CMK (cell line): ENCODE results near the gene PAPPA2.

ENCODE experiments used
- DNase-seq: peaks from one replicate; pipeline ENCODE4 v3.0.0-alpha.2; 2010; ENCODE audit warnings: low read depth

Gene PAPPA2

DNA sequence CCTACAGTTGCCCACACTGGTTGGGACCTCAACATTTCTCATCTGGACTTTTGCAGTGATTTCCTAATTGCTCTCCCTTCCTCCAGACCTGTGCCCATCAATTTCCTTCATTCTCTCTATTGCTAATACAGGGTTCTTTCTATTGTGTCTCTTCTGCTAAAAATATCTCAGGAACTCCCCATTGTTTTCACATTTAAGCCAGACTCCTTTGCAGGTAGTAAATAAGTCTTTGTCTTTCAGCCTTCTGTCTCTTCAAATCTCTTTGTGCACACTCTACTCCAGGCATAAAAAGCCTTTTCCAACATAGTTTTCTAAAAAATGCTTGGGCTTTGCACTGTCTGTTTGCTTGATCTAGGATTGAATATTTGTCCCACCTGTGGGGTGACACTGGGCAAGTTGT lies 340.6 kb downstream of the PAPPA2 start:
- no peak for DNase-seq

GRCh38 chr1:176809292-176809691 lies 346.3 kb downstream of the PAPPA2 start:
- DNase-seq, result no peak

DNA sequence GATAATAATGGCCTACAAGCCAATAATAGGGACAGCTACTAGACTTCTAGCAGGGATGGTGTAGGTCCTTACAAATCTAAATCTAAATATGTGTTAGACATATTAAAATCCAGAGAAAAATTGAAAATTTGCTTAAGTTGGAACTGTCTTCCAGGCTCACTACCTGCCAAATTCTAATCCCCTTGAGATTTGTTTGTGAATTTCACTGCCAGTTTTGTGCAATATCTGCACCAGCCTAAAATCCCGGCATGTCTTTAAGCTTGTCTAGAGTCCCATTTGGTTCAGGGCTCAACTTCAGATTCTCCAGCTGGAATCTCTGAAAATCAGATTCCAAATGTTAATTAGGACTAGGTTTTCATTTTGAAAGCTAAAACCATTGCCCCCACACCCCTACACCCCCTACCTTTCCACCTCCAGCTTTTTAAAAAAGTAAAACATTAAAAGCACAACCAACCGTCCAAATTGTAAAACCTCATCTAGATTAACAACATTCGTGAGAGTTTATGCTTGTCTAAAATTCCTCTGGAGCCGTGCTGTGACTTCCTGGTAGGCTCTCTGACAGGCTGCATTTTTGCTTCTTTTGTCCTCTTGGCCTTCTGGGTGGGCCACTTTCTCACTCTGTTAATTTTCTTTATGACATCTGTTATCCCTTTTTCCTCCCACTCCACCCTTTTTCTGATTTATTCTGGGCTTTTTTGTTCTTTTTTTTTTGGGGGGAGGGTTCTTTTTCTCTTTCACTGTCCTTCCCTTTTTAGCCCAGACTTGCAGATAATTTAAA lies 348.7 kb downstream of the PAPPA2 start:
- DNase-seq, result no peak

DNA sequence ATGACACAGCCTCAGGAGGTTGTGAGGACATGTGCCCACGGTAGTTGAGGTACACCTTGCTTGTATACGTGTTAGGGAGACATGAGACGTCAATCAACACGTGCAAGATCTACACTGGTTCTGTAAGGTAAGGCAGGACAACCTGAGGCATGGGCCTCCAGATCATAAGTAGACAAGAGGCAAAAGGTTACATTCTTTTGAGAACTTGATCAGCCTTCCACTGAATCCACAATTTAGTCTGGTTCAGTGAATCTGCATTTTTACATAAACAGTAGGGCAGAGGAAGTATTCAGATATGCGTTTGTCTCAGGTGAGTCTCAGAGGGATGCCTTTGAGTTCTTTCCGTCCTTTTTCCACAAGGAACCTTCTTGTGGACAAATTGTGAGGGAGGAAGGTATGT lies 352.6 kb downstream of the PAPPA2 start:
- DNase-seq, result no peak

GRCh38 chr1:176816232-176816631 lies 353.3 kb downstream of the PAPPA2 start:
- no peak for DNase-seq

DNA sequence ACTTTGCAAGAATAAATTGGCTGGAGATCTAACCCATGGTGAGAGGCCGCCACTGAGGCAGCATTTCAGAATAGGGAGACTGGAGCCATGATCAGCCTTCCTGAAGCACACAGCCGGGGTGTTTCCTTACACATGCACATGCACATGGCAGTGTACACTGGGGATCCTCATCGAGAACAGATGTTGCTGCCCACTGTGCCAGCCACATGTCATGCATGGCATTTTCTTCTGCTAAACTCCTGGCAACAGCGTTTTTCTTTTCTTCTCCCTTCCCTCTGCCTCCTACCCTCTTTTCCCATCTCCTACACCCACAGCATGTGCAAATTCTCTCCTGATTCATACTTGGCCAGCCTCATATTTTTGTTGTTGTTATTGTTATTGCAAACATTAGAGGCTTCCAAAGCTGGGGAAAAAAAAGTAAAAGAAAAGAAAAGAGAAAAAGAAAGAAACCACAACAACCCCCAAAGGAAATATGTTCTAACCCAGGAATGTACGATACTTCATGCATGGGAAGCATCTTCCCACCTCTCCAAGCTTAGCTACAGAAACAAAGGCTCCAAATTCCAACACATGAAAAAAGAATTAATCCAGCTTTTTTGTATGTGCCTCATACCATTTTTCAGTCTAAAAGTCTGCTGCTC lies 357.5 kb downstream of the PAPPA2 start:
- no peak for DNase-seq

DNA sequence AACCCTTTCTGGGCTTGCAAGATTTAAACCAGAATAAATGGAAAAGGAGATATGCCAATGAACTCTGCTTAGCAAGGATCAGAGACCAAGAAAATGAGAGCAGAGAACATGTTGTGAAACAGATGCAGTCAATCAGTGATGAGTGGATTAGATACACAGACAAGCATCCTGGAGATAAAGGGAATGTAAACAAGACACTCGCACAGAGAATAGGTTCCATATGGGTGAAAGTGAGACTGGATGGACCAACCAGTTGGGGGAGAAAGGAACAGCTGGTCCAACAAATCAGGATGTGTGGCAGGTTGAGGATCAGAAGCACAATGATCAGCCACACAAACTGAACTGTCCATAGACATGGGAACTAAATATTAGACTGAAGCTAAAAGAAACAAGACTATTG lies 363.3 kb downstream of the PAPPA2 start:
- no peak for DNase-seq

DNA sequence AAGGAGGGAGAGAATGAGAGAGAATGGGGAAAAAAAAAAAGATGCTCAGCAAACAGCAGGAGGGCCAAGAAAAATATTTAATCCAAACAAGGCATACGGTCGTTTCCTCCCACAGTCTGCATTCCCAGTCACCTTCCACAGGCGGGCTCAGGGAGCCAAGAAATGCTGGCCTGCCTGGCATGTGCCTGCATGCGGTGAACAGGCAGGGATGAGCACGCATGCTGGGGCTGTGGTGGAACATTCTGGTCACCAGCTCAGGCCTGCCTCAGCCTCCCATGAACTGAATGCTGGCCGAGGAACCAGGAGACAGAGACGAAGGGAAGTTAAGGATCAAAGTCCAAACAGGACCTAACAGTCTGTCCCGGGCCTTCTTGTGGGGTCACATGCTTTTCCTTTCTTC lies 366.3 kb downstream of the PAPPA2 start:
- no peak for DNase-seq

DNA sequence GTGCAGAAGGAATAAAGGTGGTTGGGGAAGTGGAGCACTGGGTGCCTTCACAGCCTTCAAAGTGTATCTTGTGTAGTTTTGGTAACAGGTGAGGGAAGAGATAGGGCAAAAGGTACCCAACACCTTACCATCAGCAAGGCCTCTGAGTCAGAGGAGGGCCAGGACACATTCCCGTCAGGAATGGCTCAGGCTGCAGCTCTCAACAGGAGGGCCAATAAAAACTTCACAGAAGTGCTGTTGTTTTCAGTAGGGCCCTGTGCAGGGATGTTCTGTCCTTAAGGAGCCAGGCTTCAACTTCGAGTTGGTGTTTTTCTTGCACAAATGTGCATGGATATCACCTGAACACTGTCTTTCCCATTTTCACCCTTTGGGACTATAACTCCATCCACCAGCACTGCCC lies 368.2 kb downstream of the PAPPA2 start:
- no peak for DNase-seq

GRCh38 chr1:176837708-176838107 lies 374.7 kb downstream of the PAPPA2 start:
- no peak for DNase-seq

DNA sequence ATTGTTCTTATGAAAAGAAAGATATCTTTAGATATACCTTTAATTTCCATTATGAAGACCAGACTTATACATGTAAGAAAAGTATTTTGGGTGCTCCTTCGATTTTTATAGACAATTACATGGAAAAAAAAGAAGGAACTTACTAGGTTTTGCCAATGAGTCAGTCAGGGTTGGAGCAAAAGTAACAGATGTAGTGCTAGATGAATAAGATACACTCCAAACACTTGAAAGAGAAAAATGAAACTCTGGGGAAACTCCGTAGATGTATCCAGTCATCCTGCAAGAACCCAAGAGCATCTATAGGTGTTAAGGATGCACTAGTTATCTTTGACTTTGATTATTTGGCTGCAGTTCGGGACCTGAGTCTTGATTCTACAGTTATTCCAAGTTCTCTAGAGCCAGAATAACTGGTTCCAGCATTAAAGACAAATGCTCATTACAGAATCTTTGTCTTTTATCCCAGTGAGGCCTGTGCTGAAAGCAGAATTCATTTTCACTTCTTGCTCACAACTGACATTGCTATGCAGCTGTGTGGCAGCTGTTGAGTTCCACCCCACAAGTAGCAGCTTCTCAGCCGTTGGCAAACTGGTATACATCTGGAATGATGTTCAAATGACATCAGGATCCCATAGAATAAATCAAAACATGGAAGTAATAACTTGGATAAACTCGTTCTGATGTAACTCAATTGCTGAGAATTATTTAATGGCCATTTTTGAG lies 375.5 kb downstream of the PAPPA2 start:
- no peak for DNase-seq

DNA sequence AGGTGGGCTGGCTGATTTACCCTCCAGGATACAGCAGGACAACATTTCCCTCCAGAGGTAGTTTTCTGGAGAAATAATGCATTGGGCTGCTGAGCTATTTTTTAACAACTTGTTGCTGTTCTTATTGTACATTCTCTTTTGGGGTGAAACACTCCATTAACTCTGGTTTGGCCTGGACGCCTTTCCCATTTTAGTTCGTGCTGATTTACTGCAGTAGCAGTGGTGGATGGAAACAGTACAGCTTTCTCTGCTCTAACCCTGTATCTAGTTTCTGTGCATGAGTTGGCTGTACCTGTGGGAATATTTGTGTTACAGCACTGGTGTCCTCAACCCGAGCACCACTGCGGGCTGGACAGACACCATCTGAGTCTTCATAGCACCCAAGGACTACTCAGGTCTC lies 376.2 kb downstream of the PAPPA2 start:
- no peak for DNase-seq

- DNase-seq, result no peak
These were observed 378.3 kb downstream of the PAPPA2 start for GRCh38 chr1:176841238-176841637.

GRCh38 chr1:176843352-176844297 lies 380.6 kb downstream of the PAPPA2 start:
- no peak for DNase-seq

DNA sequence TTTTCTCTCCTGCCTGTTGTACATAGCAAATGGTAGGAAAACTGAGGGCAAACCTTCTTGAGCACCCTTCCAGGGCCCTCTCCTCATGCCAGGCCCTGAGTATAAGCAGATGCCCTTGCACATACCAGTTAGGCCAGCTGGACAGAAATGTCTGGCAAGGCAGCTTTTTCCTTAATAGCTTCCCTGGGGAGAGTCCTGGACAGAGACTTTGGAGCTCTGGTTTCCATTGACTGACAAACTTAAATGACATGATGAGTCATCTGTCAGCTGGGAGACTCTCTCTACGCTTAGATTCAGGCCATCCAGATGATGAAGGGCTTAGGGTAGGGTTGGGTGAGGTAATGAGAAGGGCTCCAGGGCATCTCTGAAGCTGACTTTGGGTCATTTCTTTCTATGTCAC lies 384.1 kb downstream of the PAPPA2 start:
- DNase-seq, result no peak

- DNase-seq, result no peak
These were observed 386.3 kb downstream of the PAPPA2 start for GRCh38 chr1:176849281-176849680.

DNA sequence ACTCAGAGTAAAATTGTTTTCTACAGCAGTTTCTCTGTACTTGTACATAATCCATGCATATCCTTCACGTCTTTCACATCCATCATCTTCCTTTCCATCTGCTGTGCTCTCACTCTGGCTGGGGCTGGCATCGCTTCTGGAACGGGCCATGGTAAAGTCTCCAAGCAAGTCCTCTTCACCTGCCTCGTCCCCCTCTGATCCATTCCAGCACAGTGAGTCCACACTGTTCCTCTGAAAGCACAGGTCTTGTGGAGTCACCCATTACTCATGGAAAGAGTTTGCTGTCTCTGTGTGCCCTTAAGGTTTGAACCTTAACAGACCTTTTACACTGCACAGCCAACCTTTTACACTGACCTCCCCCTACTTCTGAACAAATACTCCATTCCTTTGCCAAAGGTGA lies 387.9 kb downstream of the PAPPA2 start:
- DNase-seq, result no peak

GRCh38 chr1:176852124-176852523 lies 389.1 kb downstream of the PAPPA2 start:
- no peak for DNase-seq

- DNase-seq, result no peak
These were observed 390.5 kb downstream of the PAPPA2 start for GRCh38 chr1:176853503-176853902.

- DNase-seq, result no peak
These were observed 391.1 kb downstream of the PAPPA2 start for GRCh38 chr1:176854121-176854520.

DNA sequence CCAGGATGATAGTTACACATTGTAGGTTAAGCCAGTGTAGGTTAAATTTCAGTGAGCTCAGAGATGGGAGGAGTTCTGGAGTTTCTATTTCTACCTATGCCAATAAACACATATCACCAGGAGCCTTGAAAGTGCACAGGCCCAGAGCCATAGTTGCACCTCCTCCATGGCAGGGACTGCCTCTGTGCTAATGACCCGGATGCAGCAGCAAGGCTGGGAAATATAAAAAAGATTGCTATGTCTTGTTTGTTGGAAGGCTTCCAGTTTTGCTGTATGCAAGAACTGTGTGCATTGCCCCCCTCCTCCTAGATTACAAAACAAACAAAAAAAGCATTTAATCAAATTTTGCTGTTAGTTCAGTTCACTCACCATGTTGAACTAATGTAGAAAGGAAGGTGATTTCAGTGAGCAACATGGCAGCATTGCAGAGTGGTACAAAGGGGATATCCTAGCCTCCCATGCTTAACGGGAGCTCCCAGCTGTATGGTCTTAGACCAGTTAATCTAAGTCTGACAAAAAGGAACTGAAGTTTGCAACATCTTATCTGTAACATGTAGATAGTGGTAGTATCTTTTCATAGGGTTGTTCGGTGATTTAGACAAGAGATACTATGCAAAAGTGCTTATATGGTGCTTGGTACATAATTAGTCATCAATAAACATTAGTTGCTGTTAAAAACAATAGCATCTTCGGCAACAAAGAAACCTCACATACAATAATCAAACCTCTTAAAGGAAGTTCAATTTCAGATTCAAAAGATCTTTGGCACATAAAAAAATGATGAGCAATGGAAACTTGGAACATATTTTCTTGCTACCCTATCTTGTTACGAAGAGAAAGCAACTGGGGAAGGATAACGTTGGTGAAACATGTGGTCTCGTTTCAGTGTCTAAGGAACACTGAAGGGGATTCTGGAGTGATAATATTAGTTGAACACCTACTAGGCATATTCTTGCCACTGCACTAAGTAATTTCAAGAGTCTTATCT lies 392.1 kb downstream of the PAPPA2 start:
- no peak for DNase-seq
